Right ventricle myocardium superior (tissue), 1 donor: ENCODE measurements around the gene AOPEP. TPM values are rescaled to one million over a fixed set of nuclear protein-coding genes. Genes with fewer than 3 reads are reported as not detected.

Experiments
- ATAC-seq: fragments of 200-7000 bp; cut with Tn5 transposase; one replicate; pipeline ENCODE4 v1.9.1; 2020; ENCODE audit warnings: mild to moderate bottlenecking; ENCODE audit not compliant: poor library complexity
- DNase-seq: peaks from one replicate; pipeline ENCODE4 v3.0.0-alpha.2; 2020
- intact Hi-C: fragments of 100-400 bp; cut with DNase I; formaldehyde crosslinking; loops from one replicate; pipeline ENCODE4 v1.11.2; 2022
- total RNA-seq: library from RNA; stranded (reverse); fragmentation: NEBNext Ultra II Directional; extraction: Animal tissue kit (Norgen Biotek cat#: 25700); gene quantifications from one replicate; pipeline ENCODE4 v1.2.1, GENCODE V29; 2021
- donor health status: DM: no; HTN: yes; CAD: no; lungs with severe emphysema.

The AOPEP gene
- total RNA-seq, 1 donor from 2014 or later, result 158 TPM

GRCh38 chr9:94995048-94995693, 268.7 kb downstream of the AOPEP start:
- DNase-seq, result no peak
- intact Hi-C loops, result no loop called here
- ATAC-seq, result no peak

GRCh38 chr9:94996641-94997040, 270.1 kb downstream of the AOPEP start:
- no peak for ATAC-seq
- DNase-seq, result no peak
- intact Hi-C loops, result no loop called here

- ATAC-seq, result no peak
- intact Hi-C loops, result no loop called here
- DNase-seq, result no peak
Measured at GRCh38 chr9:94997727-94998126, 271.2 kb downstream of the AOPEP start.

- intact Hi-C loops, result loop anchor here (5.0 kb wide), 1 partner anchor 133 kb away; no protein-coding TSS in a partner anchor
Measured at GRCh38 chr9:94999832-95000231, 273.3 kb downstream of the AOPEP start.

GRCh38 chr9:95000821-95001220, 274.3 kb downstream of the AOPEP start:
- intact Hi-C loops, result loop anchor here (5.0 kb wide), 1 partner anchor 134 kb away; no protein-coding TSS in a partner anchor
- DNase-seq, result no peak
- ATAC-seq, result no peak

More at GRCh38 chr9:94999832-95000231, 273.3 kb downstream of the AOPEP start:
- no peak for DNase-seq
- no peak for ATAC-seq

- DNase-seq (no peak), ATAC-seq (no peak)
- intact Hi-C loops, result loop anchor here (5.0 kb wide), 1 partner anchor 134 kb away; no protein-coding TSS in a partner anchor
Measured at GRCh38 chr9:95001720-95002119, 275.2 kb downstream of the AOPEP start.

GRCh38 chr9:95003689-95004410, 277.4 kb downstream of the AOPEP start:
- ATAC-seq, result peak; percentile 42
- peak; percentile 74 for DNase-seq
- intact Hi-C loops, result loop anchor here (5.0 kb wide), 1 partner anchor 137 kb away; no protein-coding TSS in a partner anchor

GRCh38 chr9:95004411-95005277, 278.1 kb downstream of the AOPEP start:
- ATAC-seq (peak; percentile 58), DNase-seq (peak; percentile 75)
- intact Hi-C loops, result loop anchor here (5.0 kb wide), 3 partner anchors 122 to 222 kb away; no protein-coding TSS in a partner anchor

- ATAC-seq (no peak), DNase-seq (no peak)
- intact Hi-C loops, result loop anchor here (5.0 kb wide), 2 partner anchors 123 to 223 kb away; no protein-coding TSS in a partner anchor
Measured at GRCh38 chr9:95005278-95006143, 279.0 kb downstream of the AOPEP start.

GRCh38 chr9:95007226-95007869, 280.8 kb downstream of the AOPEP start:
- DNase-seq (no peak), ATAC-seq (peak; percentile 6)
- intact Hi-C loops, result loop anchor here (5.0 kb wide), 2 partner anchors 125 to 225 kb away; no protein-coding TSS in a partner anchor

GRCh38 chr9:95008151-95008771, 281.8 kb downstream of the AOPEP start:
- intact Hi-C loops, result loop anchor here (5.0 kb wide), 2 partner anchors 126 to 226 kb away; no protein-coding TSS in a partner anchor
- no peak for ATAC-seq
- DNase-seq, result no peak

GRCh38 chr9:95009459-95009858, 283.0 kb downstream of the AOPEP start:
- ATAC-seq (no peak), DNase-seq (no peak)
- intact Hi-C loops, result loop anchor here (5.0 kb wide), 2 partner anchors 127 to 227 kb away; no protein-coding TSS in a partner anchor

- intact Hi-C loops, result no loop called here
- DNase-seq, result no peak
- ATAC-seq, result no peak
Measured at GRCh38 chr9:95010431-95010838, 283.9 kb downstream of the AOPEP start.

GRCh38 chr9:95012035-95012708, 285.7 kb downstream of the AOPEP start:
- intact Hi-C loops, result no loop called here
- DNase-seq, result no peak

GRCh38 chr9:95012902-95013301, 286.4 kb downstream of the AOPEP start:
- intact Hi-C loops, result no loop called here
- no peak for ATAC-seq
- DNase-seq, result no peak

More at GRCh38 chr9:95012035-95012708, 285.7 kb downstream of the AOPEP start:
- no peak for ATAC-seq

- intact Hi-C loops, result no loop called here
- DNase-seq (no peak), ATAC-seq (no peak)
Measured at GRCh38 chr9:95014917-95015316, 288.4 kb downstream of the AOPEP start.
